PC-3 (cell line): Measurements from ENCODE around the gene OVOL3.

Experiments used
- CTCF ChIP-seq: fragments of 300-600 bp; sonication (generic); conservative IDR thresholded peaks from 2 replicates; pipeline ENCODE4 v1.5.1; 2017; ENCODE audit warnings: antibody characterized with exemption, low read depth, mild to moderate bottlenecking, low read length
- EZH2 ChIP-seq: fragments of 300-600 bp; sonication (generic); IDR thresholded peaks from one replicate; pipeline ENCODE4 v1.6.1; 2017; ENCODE audit warnings: antibody characterized with exemption, mild to moderate bottlenecking, low read length; ENCODE audit not compliant: unreplicated experiment
- EZH2phosphoT487 ChIP-seq: fragments of 300-600 bp; sonication (generic); IDR thresholded peaks from 2 replicates; pipeline ENCODE4 v1.6.1; 2018; ENCODE audit warnings: mild to moderate bottlenecking, antibody characterized with exemption, low read length, borderline replicate concordance

DNA sequence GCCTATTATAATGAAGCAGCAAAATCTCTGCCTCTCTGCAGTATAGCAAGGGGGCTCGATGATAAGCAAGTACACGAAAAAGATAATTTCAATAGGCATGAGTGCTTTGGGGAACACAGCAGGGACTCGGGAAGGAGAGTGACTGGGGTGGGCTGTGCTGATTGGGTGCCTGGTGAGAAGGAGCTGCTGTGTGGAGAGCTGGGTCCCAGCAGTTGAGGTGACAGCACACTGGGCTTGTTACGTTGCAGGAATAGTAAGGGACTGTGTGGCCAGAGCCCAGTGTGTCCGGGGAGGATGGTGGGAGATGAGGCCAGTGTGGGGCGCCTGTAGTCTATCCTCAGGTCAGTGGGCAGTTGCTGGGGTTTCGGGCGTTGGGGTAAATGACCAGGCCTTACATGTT is 38.9 kb upstream of the OVOL3 start:
- no peak for TF ChIP-seq CTCF
- TF ChIP-seq EZH2, result no peak
- TF ChIP-seq EZH2phosphoT487, result no peak
